PC-3 (cell line): ENCODE measurements around the gene BASP1. TPM values are rescaled to one million over a fixed set of nuclear protein-coding genes. Genes with fewer than 3 reads are reported as not detected.

Experiments
- ATAC-seq: fragments of 200-7000 bp; cut with Tn5 transposase; 2 replicates; pipeline ENCODE4 v1.9.1; 2020; ENCODE audit warnings: mild to moderate bottlenecking, moderate library complexity
- BruUV-seq: library from RNA; stranded (reverse); fragments of 400-500 nt; replicated peaks from 2 replicates; lab custom pipeline; 2021; lab: Mats Ljungman, UMichigan
- CTCF ChIA-PET: fragments of 300-600 bp; sonication (Branson Sonifier 250); formaldehyde crosslinking; loops from one replicate; lab custom pipeline; 2022; ENCODE audit warnings: antibody characterized with exemption; lab: Charles Lee
- POLR2A ChIA-PET: fragments of 300-600 bp; sonication (Branson Sonifier 250); formaldehyde crosslinking; loops from one replicate; lab custom pipeline; 2022; ENCODE audit warnings: antibody characterized with exemption; ENCODE audit not compliant: unreplicated experiment; lab: Charles Lee
- DNase-seq: peaks from one replicate; pipeline ENCODE4 v3.0.0-alpha.2; 2015
- H2AFZ ChIP-seq: fragments of 300-600 bp; sonication (generic); 2 replicates; pipeline ENCODE4 v1.6.0; 2016; ENCODE audit warnings: antibody characterized with exemption, low read length
- H3F3A ChIP-seq: fragments of 300-600 bp; sonication (generic); one replicate; pipeline ENCODE4 v1.6.0; 2017; ENCODE audit warnings: antibody characterized with exemption, low read length, control low read depth, mild to moderate bottlenecking; ENCODE audit not compliant: unreplicated experiment
- H3K27ac ChIP-seq: fragments of 300-600 bp; sonication (generic); 2 replicates; pipeline ENCODE4 v1.5.1; 2016; ENCODE audit warnings: mild to moderate bottlenecking, low read length
- H3K27me3 ChIP-seq: fragments of 300-600 bp; sonication (generic); 2 replicates; pipeline ENCODE4 v1.6.1; 2016; ENCODE audit warnings: low read length, mixed read lengths
- H3K36me3 ChIP-seq: fragments of 300-600 bp; sonication (generic); 2 replicates; pipeline ENCODE4 v1.6.1; 2016; ENCODE audit warnings: low read depth, mixed run types, low read length, mixed read lengths
- H3K4me1 ChIP-seq: fragments of 300-600 bp; sonication (generic); 2 replicates; pipeline ENCODE4 v1.5.1; 2016; ENCODE audit warnings: low read length; ENCODE audit not compliant: insufficient read depth
- H3K4me2 ChIP-seq: fragments of 300-600 bp; sonication (generic); 2 replicates; pipeline ENCODE4 v1.6.0; 2016; ENCODE audit warnings: low read length
- H3K4me3 ChIP-seq: fragments of 300-600 bp; sonication (generic); 2 replicates; pipeline ENCODE4 v1.5.1; 2016; ENCODE audit warnings: mild to moderate bottlenecking, low read length, mixed read lengths
- H3K79me2 ChIP-seq: fragments of 300-600 bp; sonication (generic); 2 replicates; pipeline ENCODE4 v1.6.1; 2017; ENCODE audit warnings: low read length, mixed read lengths
- H3K9ac ChIP-seq: fragments of 300-600 bp; sonication (generic); 2 replicates; pipeline ENCODE4 v1.6.0; 2016; ENCODE audit warnings: mild to moderate bottlenecking, low read length
- H3K9me2 ChIP-seq: fragments of 300-600 bp; sonication (generic); replicated peaks from 2 replicates; pipeline ENCODE4 v1.6.1; 2016; ENCODE audit warnings: mixed run types, low read length, mixed read lengths
- H3K9me3 ChIP-seq: fragments of 300-600 bp; sonication (generic); 2 replicates; pipeline ENCODE4 v1.6.1; 2016; ENCODE audit warnings: low read length, mixed read lengths
- H4K20me1 ChIP-seq: fragments of 300-600 bp; sonication (generic); 2 replicates; pipeline ENCODE4 v1.6.1; 2016; ENCODE audit warnings: low read length, mixed read lengths
- EZH2 ChIP-seq: fragments of 300-600 bp; sonication (generic); IDR thresholded peaks from one replicate; pipeline ENCODE4 v1.6.1; 2017; ENCODE audit warnings: antibody characterized with exemption, mild to moderate bottlenecking, low read length; ENCODE audit not compliant: unreplicated experiment
- EZH2phosphoT487 ChIP-seq: fragments of 300-600 bp; sonication (generic); IDR thresholded peaks from 2 replicates; pipeline ENCODE4 v1.6.1; 2018; ENCODE audit warnings: mild to moderate bottlenecking, antibody characterized with exemption, low read length, borderline replicate concordance
- intact Hi-C: fragments of 100-400 bp; cut with micrococcal nuclease; formaldehyde crosslinking; loops from 2 replicates; pipeline ENCODE4 v1.9.0; 2023
- total RNA-seq: library from RNA; depleted of rRNA; stranded (reverse); fragments of >200 nt; gene quantifications from 2 replicates; pipeline ENCODE4 v1.2.3, GENCODE V29; 2014
- TF ChIP-seq, protein P1 (sequence below): fragments of 300-600 bp; sonication (generic); conservative IDR thresholded peaks from 2 replicates; pipeline ENCODE4 v1.5.1; 2017; ENCODE audit warnings: antibody characterized with exemption, low read depth, mild to moderate bottlenecking, low read length

Gene BASP1
- total RNA-seq, 1 experiment from 2014 or later = 169 TPM

DNA sequence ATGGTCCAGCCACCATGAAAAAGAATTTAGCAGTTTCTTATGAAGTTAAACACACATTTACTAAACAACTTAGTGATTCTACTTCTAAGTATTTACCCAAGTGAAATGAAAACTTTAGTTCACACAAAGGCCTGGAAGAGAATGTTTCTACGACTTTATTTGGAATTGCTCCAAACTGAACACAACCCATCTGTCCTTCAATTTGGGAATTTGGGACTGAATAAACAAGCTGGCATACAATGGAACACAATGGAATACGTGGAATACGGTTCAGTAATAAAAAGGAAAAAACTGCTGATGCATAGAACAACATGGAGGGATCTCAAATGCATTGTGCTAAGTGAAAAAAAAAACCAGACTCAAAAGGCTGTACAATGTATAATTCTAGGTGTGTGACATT lies 44.6 kb upstream of the BASP1 start:
- Histone ChIP-seq H3K36me3 (no peaks in the 10 kb centered on the region), H3K9ac (no peak overlapping the region), H3K4me2 (no peak overlapping the region), H2AFZ (no peak overlapping the region), H3K4me3 (no peak overlapping the region), H4K20me1 (no peaks in the 10 kb centered on the region), H3K4me1 (no peaks in the 10 kb centered on the region), H3K79me2 (no peaks in the 10 kb centered on the region), H3K9me2 (no peaks in the 10 kb centered on the region), H3K9me3 (no peaks in the 10 kb centered on the region), H3F3A (no peaks in the 10 kb centered on the region), H3K27me3 (no peaks in the 10 kb centered on the region), H3K27ac (no peak overlapping the region)
- CTCF ChIA-PET = no interaction called here
- BruUV-seq = no TSS peak
- intact Hi-C loops = no loop called here
- no peak for DNase-seq
- no peak for ATAC-seq
- TF ChIP-seq, protein P1, sequence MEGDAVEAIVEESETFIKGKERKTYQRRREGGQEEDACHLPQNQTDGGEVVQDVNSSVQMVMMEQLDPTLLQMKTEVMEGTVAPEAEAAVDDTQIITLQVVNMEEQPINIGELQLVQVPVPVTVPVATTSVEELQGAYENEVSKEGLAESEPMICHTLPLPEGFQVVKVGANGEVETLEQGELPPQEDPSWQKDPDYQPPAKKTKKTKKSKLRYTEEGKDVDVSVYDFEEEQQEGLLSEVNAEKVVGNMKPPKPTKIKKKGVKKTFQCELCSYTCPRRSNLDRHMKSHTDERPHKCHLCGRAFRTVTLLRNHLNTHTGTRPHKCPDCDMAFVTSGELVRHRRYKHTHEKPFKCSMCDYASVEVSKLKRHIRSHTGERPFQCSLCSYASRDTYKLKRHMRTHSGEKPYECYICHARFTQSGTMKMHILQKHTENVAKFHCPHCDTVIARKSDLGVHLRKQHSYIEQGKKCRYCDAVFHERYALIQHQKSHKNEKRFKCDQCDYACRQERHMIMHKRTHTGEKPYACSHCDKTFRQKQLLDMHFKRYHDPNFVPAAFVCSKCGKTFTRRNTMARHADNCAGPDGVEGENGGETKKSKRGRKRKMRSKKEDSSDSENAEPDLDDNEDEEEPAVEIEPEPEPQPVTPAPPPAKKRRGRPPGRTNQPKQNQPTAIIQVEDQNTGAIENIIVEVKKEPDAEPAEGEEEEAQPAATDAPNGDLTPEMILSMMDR = no peak
- TF ChIP-seq EZH2phosphoT487 (no peak), EZH2 (no peak)
- POLR2A ChIA-PET = no interaction called here

- no peak overlapping the region for H3K4me2 ChIP-seq
- H2AFZ ChIP-seq = no peak overlapping the region
- intact Hi-C loops = no loop called here
- H3K79me2 ChIP-seq = no peaks in the 10 kb centered on the region
- no peak overlapping the region for H3K27ac ChIP-seq
- no peaks in the 10 kb centered on the region for H3K4me1 ChIP-seq
- DNase-seq = no peak
- no peaks in the 10 kb centered on the region for H3K36me3 ChIP-seq
- H3K9me3 ChIP-seq = no peaks in the 10 kb centered on the region
- no TSS peak for BruUV-seq
- no peaks in the 10 kb centered on the region for H4K20me1 ChIP-seq
- H3K27me3 ChIP-seq = no peaks in the 10 kb centered on the region
- CTCF ChIA-PET = no interaction called here
- ATAC-seq = no peak
- H3F3A ChIP-seq = no peaks in the 10 kb centered on the region
- no peak overlapping the region for H3K9ac ChIP-seq
- no peak overlapping the region for H3K4me3 ChIP-seq
- TF ChIP-seq, protein P1 = no peak
- TF ChIP-seq EZH2phosphoT487 (no peak), EZH2 (no peak)
- POLR2A ChIA-PET = no interaction called here
- no peaks in the 10 kb centered on the region for H3K9me2 ChIP-seq
Measured at GRCh38 chr5:17174965-17175364, 42.5 kb upstream of the BASP1 start.

GRCh38 chr5:17177501-17178372 lies 39.7 kb upstream of the BASP1 start:
- no peak overlapping the region for H3K4me3 ChIP-seq
- no peaks in the 10 kb centered on the region for H3K9me3 ChIP-seq
- ATAC-seq (no peak), DNase-seq (no peak)
- no TSS peak for BruUV-seq
- no peaks in the 10 kb centered on the region for H3K79me2 ChIP-seq
- no peaks in the 10 kb centered on the region for H3K36me3 ChIP-seq
- H3K9ac ChIP-seq = no peak overlapping the region
- peaks cover 25% of the 10 kb centered on the region for H3K4me1 ChIP-seq
- H3K4me2 ChIP-seq = no peak overlapping the region
- POLR2A ChIA-PET = no interaction called here
- intact Hi-C loops = no loop called here
- H3K27ac ChIP-seq = no peak overlapping the region
- CTCF ChIA-PET = interaction anchor here (0.6 kb wide), 1 partner anchor 230 kb away, joined by 5 read pairs; no protein-coding TSS in a partner anchor
- H2AFZ ChIP-seq = no peak overlapping the region
- no peaks in the 10 kb centered on the region for H3K9me2 ChIP-seq
- no peaks in the 10 kb centered on the region for H3F3A ChIP-seq
- H3K27me3 ChIP-seq = no peaks in the 10 kb centered on the region
- TF ChIP-seq EZH2phosphoT487 = no peak
- TF ChIP-seq, protein P1 = no peak
- no peak for TF ChIP-seq EZH2
- no peaks in the 10 kb centered on the region for H4K20me1 ChIP-seq
